Endothelial cell of hepatic sinusoid (primary cell): ENCODE data around the gene VEGFA.

Source experiments
- in situ Hi-C: cut with HindIII; loops from 2 replicates; pipeline ENCODE4 v1.10.0; 2017; ENCODE audit warnings: low sequenced_read_pairs

Gene VEGFA

GRCh38 chr6:43771210-43771857 is 1.3 kb downstream of the VEGFA start:
- in situ Hi-C loops = no loop called here

DNA sequence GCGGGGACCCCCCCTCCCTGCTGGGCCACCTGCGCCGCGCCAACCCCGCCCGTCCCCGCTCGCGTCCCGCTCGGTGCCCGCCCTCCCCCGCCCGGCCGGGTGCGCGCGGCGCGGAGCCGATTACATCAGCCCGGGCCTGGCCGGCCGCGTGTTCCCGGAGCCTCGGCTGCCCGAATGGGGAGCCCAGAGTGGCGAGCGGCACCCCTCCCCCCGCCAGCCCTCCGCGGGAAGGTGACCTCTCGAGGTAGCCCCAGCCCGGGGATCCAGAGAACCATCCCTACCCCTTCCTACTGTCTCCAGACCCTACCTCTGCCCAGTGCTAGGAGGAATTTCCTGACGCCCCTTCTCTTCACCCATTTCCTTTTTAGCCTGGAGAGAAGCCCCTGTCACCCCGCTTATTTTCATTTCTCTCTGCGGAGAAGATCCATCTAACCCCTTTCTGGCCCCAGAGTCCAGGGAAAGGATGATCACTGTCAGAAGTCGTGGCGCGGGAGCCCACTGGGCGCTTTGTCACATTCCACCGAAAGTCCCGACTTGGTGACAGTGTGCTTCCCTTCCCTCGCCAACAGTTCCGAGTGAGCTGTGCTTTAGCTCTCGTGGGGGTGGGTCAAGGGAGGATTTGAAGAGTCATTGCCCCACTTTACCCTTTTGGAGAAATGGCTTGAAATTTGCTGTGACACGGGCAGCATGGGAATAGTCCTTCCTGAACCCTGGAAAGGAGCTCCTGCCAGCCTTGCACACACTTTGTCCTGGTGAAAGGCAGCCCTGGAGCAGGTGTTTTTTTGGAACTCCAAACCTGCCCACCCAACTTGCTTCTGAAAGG is 2.1 kb downstream of the VEGFA start:
- in situ Hi-C loops = no loop called here

- in situ Hi-C loops = no loop called here
Measured at GRCh38 chr6:43772681-43773049, 2.7 kb downstream of the VEGFA start.

DNA sequence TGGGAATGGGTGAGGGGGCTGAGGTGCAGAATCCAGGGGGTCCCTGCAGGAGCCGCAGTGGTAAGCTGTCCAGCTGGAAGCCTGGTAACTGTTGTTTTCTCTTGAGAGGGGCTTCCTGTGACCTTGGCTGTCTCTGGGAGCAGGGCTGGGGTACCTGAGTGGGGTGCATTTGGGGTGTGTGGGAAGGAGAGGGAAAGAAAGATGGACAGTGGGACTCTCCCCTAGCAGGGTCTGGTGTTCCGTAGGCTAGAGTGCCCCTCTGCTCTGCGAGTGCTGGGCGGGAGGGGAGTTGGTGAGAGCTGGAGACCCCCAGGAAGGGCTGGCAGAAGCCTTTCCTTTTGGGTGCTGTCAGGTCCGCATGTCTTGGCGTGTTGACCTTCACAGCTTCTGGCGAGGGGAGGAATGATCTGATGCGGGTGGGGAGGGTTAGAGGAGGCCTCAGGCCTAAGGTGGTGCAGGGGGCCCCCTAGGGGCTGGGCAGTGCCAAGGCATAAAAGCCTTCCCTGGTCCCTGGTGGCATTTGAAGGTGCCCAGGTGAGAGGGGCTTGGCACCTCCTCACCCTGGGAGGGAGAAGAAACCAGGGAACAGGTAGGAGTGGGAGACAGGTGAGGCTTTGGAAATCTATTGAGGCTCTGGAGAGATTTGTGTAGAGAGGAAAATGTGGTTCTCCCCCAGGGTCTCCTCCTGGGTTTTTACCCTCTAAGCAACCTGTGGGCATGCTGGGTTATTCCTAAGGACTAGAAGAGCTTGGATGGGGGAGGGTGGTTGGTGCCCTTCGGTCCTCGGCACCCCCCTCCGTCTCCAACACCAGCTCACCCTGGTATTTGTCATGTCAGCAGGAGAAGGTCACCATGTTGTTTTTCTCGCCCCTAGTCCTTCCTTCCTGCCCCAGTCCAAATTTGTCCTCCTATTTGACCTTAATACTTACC is 3.3 kb downstream of the VEGFA start:
- in situ Hi-C loops = no loop called here

- in situ Hi-C loops = no loop called here
Measured at GRCh38 chr6:43773980-43774775, 4.2 kb downstream of the VEGFA start.

DNA sequence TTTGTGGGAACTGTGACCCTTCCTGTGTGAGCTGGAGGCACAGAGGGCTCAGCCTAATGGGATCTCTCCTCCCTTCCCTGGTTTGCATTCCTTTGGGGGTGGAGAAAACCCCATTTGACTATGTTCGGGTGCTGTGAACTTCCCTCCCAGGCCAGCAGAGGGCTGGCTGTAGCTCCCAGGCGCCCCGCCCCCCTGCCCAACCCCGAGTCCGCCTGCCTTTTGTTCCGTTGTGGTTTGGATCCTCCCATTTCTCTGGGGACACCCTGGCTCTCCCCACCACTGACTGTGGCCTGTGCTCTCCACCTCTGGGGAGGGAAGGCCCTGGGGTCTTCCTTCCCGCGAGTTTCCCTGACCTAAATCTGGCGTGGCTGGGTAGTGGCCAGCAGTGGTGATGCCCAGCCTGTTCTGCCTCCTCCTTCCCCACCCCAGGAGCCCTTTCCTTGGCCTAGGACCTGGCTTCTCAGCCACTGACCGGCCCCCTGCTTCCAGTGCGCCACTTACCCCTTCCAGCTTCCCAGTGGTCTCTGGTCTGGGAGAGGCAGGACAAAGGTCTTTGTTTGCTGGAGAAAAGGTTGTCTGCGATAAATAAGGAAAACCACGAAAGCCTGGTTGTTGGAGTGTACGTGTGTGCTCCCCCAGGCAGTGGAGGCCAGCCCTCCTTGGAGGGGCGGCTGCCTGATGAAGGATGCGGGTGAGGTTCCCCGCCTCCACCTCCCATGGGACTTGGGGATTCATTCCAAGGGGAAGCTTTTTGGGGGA is 4.9 kb downstream of the VEGFA start:
- in situ Hi-C loops = loop anchor here (5.0 kb wide), 1 partner anchor 62 kb away; no protein-coding TSS in a partner anchor

DNA sequence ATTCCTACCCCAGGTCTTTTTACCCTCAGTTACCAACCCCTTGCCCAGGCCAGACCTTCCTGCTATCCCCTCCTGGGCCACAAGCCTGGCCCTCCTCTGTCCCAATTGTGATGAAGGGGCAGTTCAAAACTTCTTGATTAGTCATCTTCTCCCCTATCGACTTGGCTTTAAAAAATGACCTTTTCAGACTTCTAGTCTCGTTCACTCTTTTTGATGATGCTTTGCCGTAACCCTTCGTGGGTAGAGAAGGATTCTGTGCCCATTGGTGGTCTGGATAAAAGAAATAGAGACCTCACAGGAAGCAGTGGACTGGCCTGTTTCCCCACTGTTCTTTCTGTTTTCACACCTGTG is 5.5 kb downstream of the VEGFA start:
- in situ Hi-C loops = loop anchor here (5.0 kb wide), 1 partner anchor 62 kb away; no protein-coding TSS in a partner anchor

GRCh38 chr6:43776115-43776798 is 6.2 kb downstream of the VEGFA start:
- in situ Hi-C loops = loop anchor here (5.0 kb wide), 1 partner anchor 61 kb away; no protein-coding TSS in a partner anchor

GRCh38 chr6:43776799-43777776 is 7.1 kb downstream of the VEGFA start:
- in situ Hi-C loops = loop anchor here (5.0 kb wide), 1 partner anchor 60 kb away; no protein-coding TSS in a partner anchor

- in situ Hi-C loops = loop anchor here (5.0 kb wide), 1 partner anchor 59 kb away; no protein-coding TSS in a partner anchor
Measured at GRCh38 chr6:43778131-43778855, 8.3 kb downstream of the VEGFA start.

GRCh38 chr6:43778976-43779851 is 9.2 kb downstream of the VEGFA start:
- in situ Hi-C loops = loop anchor here (5.0 kb wide), 1 partner anchor 58 kb away; no protein-coding TSS in a partner anchor

- in situ Hi-C loops = loop anchor here (5.0 kb wide), 1 partner anchor 57 kb away; no protein-coding TSS in a partner anchor
Measured at GRCh38 chr6:43779852-43780236, 9.8 kb downstream of the VEGFA start.

DNA sequence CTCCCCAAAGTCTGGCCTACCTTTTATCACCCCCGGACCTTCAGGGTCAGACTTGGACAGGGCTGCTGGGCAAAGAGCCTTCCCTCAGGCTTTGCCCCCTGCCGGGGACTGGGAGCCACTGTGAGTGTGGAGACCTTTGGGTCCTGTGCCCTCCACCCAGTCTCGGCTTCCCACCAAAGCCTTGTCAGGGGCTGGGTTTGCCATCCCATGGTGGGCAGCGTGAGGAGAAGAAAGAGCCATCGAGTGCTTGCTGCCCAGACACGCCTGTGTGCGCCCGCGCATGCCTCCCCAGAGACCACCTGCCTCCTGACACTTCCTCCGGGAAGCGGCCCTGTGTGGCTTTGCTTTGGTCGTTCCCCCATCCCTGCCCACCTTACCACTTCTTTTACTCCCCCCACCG is 10.3 kb downstream of the VEGFA start:
- in situ Hi-C loops = no loop called here

DNA sequence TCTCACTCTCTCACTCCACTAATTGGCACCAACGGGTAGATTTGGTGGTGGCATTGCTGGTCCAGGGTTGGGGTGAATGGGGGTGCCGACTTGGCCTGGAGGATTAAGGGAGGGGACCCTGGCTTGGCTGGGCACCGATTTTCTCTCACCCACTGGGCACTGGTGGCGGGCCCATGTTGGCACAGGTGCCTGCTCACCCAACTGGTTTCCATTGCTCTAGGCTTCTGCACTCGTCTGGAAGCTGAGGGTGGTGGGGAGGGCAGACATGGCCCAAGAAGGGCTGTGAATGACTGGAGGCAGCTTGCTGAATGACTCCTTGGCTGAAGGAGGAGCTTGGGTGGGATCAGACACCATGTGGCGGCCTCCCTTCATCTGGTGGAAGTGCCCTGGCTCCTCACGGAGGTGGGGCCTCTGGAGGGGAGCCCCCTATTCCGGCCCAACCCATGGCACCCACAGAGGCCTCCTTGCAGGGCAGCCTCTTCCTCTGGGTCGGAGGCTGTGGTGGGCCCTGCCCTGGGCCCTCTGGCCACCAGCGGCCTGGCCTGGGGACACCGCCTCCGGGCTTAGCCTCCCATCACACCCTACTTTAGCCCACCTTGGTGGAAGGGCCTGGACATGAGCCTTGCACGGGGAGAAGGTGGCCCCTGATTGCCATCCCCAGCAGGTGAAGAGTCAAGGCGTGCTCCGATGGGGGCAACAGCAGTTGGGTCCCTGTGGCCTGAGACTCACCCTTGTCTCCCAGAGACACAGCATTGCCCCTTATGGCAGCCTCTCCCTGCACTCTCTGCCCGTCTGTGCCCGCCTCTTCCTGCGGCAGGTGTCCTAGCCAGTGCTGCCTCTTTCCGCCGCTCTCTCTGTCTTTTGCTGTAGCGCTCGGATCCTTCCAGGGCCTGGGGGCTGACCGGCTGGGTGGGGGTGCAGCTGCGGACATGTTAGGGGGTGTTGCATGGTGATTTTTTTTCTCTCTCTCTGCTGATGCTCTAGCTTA is 11.2 kb downstream of the VEGFA start:
- in situ Hi-C loops = no loop called here
